Caco-2 (cell line): ENCODE data around the gene SCN8A. TPM values are rescaled to one million over a fixed set of nuclear protein-coding genes. Genes with fewer than 3 reads are reported as not detected.

ENCODE experiments used
- BruUV-seq: library from RNA; stranded (reverse); fragments of 400-500 nt; replicated peaks from 2 replicates; lab custom pipeline; 2021; lab: Mats Ljungman, UMichigan
- CTCF ChIA-PET: fragments of 300-600 bp; sonication (Branson Sonifier 250); formaldehyde crosslinking; loops from one replicate; lab custom pipeline; 2022; ENCODE audit warnings: antibody characterized with exemption; lab: Charles Lee
- POLR2A ChIA-PET: fragments of 300-600 bp; sonication (Branson Sonifier 250); formaldehyde crosslinking; loops from one replicate; lab custom pipeline; 2022; ENCODE audit warnings: antibody characterized with exemption; lab: Charles Lee
- DNase-seq, 2 experiments: peaks; one replicate each; pipeline versions ENCODE4 v3.0.0 to v3.0.0-alpha.2; 2020 to 2022
- H3K27me3 ChIP-seq: replicated peaks from 2 replicates; pipeline ENCODE4 v1.6.0; 2011; ENCODE audit warnings: low read length; ENCODE audit not compliant: control insufficient read depth, insufficient read depth
- H3K36me3 ChIP-seq: 2 replicates; pipeline ENCODE4 v1.5.1; 2011; ENCODE audit warnings: low read length; ENCODE audit not compliant: control insufficient read depth, insufficient read depth
- H3K4me1 ChIP-seq: fragments of 250-450 bp; sonication (Bioruptor Pico); 2 replicates; pipeline ENCODE4 v1.5.1; 2020; ENCODE audit warnings: mild to moderate bottlenecking
- H3K4me3 ChIP-seq: 2 replicates; pipeline ENCODE4 v1.5.1; 2011; ENCODE audit warnings: low read depth, mild to moderate bottlenecking, control low read depth, low read length
- H3K9me3 ChIP-seq: fragments of 250-450 bp; sonication (Bioruptor Pico); 2 replicates; pipeline ENCODE4 v1.5.1; 2020; ENCODE audit warnings: mild to moderate bottlenecking, moderate library complexity
- H3K27ac Mint-ChIP-seq: one replicate; pipeline ENCODE4 v1.8.0; 2022; ENCODE audit warnings: mixed read lengths; ENCODE audit not compliant: unreplicated experiment
- H3K27me3 Mint-ChIP-seq: one replicate; pipeline ENCODE4 v1.8.0; 2022; ENCODE audit warnings: mixed read lengths; ENCODE audit not compliant: insufficient read depth, unreplicated experiment
- H3K36me3 Mint-ChIP-seq: one replicate; pipeline ENCODE4 v1.8.0; 2022; ENCODE audit warnings: mild to moderate bottlenecking, mixed read lengths; ENCODE audit not compliant: insufficient read depth, unreplicated experiment
- H3K4me1 Mint-ChIP-seq: one replicate; pipeline ENCODE4 v1.8.0; 2022; ENCODE audit warnings: low read depth, mixed read lengths; ENCODE audit not compliant: unreplicated experiment
- H3K4me3 Mint-ChIP-seq: one replicate; pipeline ENCODE4 v1.8.0; 2022; ENCODE audit warnings: mild to moderate bottlenecking, moderate library complexity, mixed read lengths; ENCODE audit not compliant: unreplicated experiment
- H3K9me3 Mint-ChIP-seq: one replicate; pipeline ENCODE4 v1.8.0; 2022; ENCODE audit warnings: mixed read lengths; ENCODE audit not compliant: unreplicated experiment
- CTCF ChIP-seq, 2 experiments: fragments of 200-600 bp in 1 of 2; IDR thresholded peaks; 1 replicate in 1 of 2; 2 replicates in 1 of 2; pipeline versions ENCODE4 v1.5.1 to v1.8.0; 2011 to 2022; ENCODE audit warnings: antibody characterized with exemption in 1 of 2, control low read depth in 1 of 2, inconsistent platforms in 1 of 2, low read depth in 1 of 2, low read length in 1 of 2, mild to moderate bottlenecking in 1 of 2, moderate library complexity in 1 of 2; ENCODE audit not compliant: insufficient read depth in 1 of 2, severe bottlenecking in 1 of 2, unreplicated experiment in 1 of 2
- intact Hi-C: fragments of 100-400 bp; cut with micrococcal nuclease; formaldehyde crosslinking; loops from one replicate; pipeline ENCODE4 v1.10.0; 2022; ENCODE audit not compliant: unreplicated experiment
- total RNA-seq: library from RNA; stranded (reverse); gene quantifications from 2 replicates; pipeline ENCODE4 v1.2.3, GENCODE V29; 2022

Gene SCN8A
- total RNA-seq, 1 experiment from 2014 or later, result 16.5 TPM

- no peaks in the 10 kb centered on the region for H3K4me1 ChIP-seq
- no peaks in the 10 kb centered on the region for H3K36me3 Mint-ChIP-seq
- H3K4me3 Mint-ChIP-seq, result no peak overlapping the region
- H3K27ac Mint-ChIP-seq, result no peak overlapping the region
- intact Hi-C loops, result loop anchor here (5.0 kb wide), 1 partner anchor 48 kb away; no protein-coding TSS in a partner anchor
- no peaks in the 10 kb centered on the region for H3K27me3 Mint-ChIP-seq
- ChIA-PET POLR2A (no interaction called here), CTCF (no interaction called here)
- H3K27me3 ChIP-seq, result no peaks in the 10 kb centered on the region
- BruUV-seq, result no TSS peak
- H3K9me3 Mint-ChIP-seq, result no peaks in the 10 kb centered on the region
- peaks cover 1% of the 10 kb centered on the region for H3K4me1 Mint-ChIP-seq
- no peak for TF ChIP-seq CTCF (IDR thresholded peaks at IDR 0.05; ENCODE audit: insufficient read depth in 1 of 2, low read depth in 1 of 2, low read length in 1 of 2, severe bottlenecking in 1 of 2, unreplicated experiment in 1 of 2)
- DNase-seq, result no peak
- no peak overlapping the region for H3K4me3 ChIP-seq
- H3K36me3 ChIP-seq, result no peaks in the 10 kb centered on the region
- H3K9me3 ChIP-seq, result no peaks in the 10 kb centered on the region
Observed at GRCh38 chr12:51675071-51675803, 84.2 kb downstream of the SCN8A start.

DNA sequence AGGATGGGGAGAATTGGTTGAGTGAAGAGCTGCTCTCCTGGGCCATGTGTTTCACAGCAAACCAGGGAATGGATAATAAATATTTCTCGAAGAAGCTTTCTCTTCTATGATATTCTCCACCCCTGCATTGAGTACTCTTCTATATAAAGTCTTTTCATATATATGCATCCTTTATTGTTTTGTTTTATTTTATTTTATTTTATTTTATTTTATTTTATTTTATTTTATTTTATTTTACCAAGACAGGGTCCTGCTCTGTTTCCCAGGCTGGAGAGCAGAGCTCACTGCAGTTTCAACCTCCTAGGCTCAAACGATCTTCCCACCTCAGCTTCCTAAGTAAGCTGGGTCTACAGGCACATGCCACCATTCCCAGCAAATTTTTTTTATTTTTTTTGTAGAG lies 85.8 kb downstream of the SCN8A start:
- Histone ChIP-seq H3K4me3 (no peak overlapping the region), H3K36me3 (no peaks in the 10 kb centered on the region), H3K9me3 (no peaks in the 10 kb centered on the region), H3K27me3 (no peaks in the 10 kb centered on the region), H3K4me1 (no peaks in the 10 kb centered on the region)
- intact Hi-C loops, result loop anchor here (5.0 kb wide), 1 partner anchor 50 kb away; no protein-coding TSS in a partner anchor
- Mint-ChIP-seq H3K4me1 (peaks cover 6% of the 10 kb centered on the region), H3K27ac (no peak overlapping the region), H3K4me3 (no peak overlapping the region), H3K36me3 (no peaks in the 10 kb centered on the region), H3K9me3 (no peaks in the 10 kb centered on the region), H3K27me3 (no peaks in the 10 kb centered on the region)
- CTCF ChIA-PET, result no interaction called here
- POLR2A ChIA-PET, result no interaction called here
- DNase-seq, result no peak
- TF ChIP-seq CTCF (IDR thresholded peaks at IDR 0.05; ENCODE audit: insufficient read depth in 1 of 2, low read depth in 1 of 2, low read length in 1 of 2, severe bottlenecking in 1 of 2, unreplicated experiment in 1 of 2), result no peak
- no TSS peak for BruUV-seq

DNA sequence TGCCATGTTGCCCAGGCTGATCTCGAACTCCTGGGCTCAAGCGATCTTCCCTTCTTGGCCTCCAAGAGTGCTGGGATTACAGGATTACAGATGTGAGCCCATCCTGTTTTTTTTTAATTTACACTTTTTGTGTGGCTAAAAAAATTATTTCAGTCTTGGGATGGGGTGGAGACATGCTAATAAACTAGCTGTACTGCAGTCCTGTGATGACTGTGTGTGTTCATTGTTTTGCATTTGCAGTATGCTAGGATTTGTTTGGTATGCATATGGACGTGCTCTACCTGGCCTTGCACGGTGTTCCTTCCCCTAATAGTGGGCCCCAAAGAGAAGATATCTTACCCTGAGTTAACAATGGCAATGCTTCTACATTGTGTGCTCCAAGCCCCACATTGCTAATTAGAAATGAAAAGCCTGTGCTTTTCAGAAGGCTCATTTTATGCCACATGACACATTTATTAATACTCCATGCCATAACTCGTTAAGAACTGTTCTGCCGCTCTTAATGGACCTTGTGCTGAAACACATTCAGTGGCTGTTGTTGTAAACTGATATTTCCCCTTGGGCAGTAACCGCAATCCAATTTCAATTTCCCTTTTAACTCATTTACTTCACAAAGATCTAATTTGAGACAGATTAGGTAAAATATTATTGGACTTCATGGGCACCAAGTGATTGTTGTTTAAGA lies 86.4 kb downstream of the SCN8A start:
- H3K9me3 Mint-ChIP-seq, result no peaks in the 10 kb centered on the region
- intact Hi-C loops, result loop anchor here (5.0 kb wide), 1 partner anchor 50 kb away; no protein-coding TSS in a partner anchor
- DNase-seq, result no peak
- no peak for TF ChIP-seq CTCF (IDR thresholded peaks at IDR 0.05; ENCODE audit: insufficient read depth in 1 of 2, low read depth in 1 of 2, low read length in 1 of 2, severe bottlenecking in 1 of 2, unreplicated experiment in 1 of 2)
- H3K27me3 Mint-ChIP-seq, result no peaks in the 10 kb centered on the region
- Histone ChIP-seq H3K27me3 (no peaks in the 10 kb centered on the region), H3K36me3 (no peaks in the 10 kb centered on the region), H3K9me3 (no peaks in the 10 kb centered on the region), H3K4me3 (no peak overlapping the region), H3K4me1 (no peaks in the 10 kb centered on the region)
- POLR2A ChIA-PET, result no interaction called here
- CTCF ChIA-PET, result no interaction called here
- no peak overlapping the region for H3K4me3 Mint-ChIP-seq
- no peaks in the 10 kb centered on the region for H3K36me3 Mint-ChIP-seq
- no peak overlapping the region for H3K27ac Mint-ChIP-seq
- no TSS peak for BruUV-seq
- H3K4me1 Mint-ChIP-seq, result peaks cover 6% of the 10 kb centered on the region
